Jurkat, Clone E6-1 (cell line): ENCODE measurements around the gene CACNA2D3.

Source experiments
- DNase-seq: peaks from one replicate; pipeline ENCODE4 v3.0.0-alpha.2; 2011; ENCODE audit warnings: low read depth, low spot score
- H3K4me3 ChIP-seq: 2 replicates; pipeline ENCODE4 v1.5.1; 2011; ENCODE audit warnings: mild to moderate bottlenecking, low read length, control low read depth, moderate library complexity

The CACNA2D3 gene

DNA sequence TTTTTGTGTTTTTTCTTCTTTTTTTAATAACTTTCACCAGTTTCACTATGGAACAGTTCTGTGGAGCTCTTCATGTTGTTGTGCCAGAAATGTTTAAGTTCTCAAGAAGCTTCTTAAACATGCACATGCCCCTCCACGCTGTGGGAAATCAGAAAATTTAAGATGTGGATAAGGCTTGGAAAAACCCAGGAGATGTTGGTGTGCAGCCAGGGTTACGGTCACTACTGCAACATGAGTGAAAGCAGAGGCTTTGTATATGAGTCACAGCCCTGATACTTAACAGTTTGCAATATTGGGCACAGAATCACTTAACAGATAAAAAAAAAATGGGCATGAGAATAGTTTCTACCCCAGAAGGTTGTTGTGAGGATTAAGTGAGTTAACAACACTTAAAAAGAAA lies 405.6 kb downstream of the CACNA2D3 start:
- DNase-seq, result no peak
- no peak overlapping the region for H3K4me3 ChIP-seq

DNA sequence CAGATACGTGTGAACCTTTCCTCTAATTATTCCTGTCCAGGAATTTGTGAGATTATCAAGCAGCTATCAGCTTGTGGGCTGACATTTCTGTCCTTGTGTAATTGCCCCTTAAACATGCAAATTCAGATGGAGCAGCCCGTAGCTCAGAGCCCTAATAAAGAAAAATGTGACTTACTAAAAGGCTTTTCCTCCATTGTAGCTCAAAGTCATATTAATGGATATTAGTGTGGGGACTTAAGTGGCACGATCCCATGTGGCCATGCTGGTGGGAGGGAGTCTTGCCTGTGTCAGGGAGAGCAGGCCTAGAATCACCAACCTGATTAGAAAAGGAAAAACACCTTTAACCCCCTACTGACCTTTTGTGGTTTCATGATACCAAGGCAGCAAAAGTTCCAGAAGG lies 406.3 kb downstream of the CACNA2D3 start:
- H3K4me3 ChIP-seq, result no peak overlapping the region

DNA sequence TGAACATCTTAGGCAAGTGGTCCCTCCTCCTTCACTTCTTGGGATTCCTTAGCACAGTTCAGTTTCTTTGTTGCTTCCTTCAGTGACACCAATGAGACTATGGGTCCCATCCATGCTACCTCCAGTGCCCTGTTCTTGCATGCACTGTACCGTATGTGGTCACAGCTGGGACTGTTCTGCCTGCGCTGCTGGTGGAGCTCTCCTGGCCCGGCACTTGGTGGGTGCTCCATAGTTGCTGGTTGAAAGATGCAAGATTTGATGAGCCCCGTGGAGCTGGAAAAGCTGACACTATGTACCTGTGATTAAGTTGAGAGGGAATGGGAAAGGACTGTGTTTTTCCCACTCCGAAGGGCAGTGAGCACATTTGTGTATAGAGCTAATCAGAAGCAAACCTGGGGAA lies 407.7 kb downstream of the CACNA2D3 start:
- H3K4me3 ChIP-seq, result no peak overlapping the region
- no peak for DNase-seq

More for the DNA sequence above, 406.3 kb downstream of the CACNA2D3 start:
- no peak for DNase-seq

DNA sequence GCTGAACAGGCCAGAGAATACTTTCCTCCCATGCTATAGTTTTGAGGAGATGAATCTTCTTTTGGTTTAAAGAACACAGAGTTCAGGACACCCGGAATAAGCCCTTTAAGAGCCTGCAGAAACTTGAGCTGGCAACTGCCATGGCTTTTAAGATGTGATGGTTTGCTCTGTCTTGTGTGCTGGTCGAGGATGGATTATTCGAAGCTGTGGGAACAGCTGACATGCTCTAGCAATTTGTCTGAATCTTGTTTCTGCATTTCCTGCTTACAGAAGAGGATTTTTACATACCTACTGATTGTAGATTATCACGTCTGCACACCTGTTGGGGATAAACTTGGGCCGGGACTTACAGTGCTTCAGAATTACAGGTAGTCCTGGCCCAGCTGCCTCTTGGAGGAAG lies 408.6 kb downstream of the CACNA2D3 start:
- H3K4me3 ChIP-seq, result no peak overlapping the region
- peak; percentile 65 for DNase-seq

DNA sequence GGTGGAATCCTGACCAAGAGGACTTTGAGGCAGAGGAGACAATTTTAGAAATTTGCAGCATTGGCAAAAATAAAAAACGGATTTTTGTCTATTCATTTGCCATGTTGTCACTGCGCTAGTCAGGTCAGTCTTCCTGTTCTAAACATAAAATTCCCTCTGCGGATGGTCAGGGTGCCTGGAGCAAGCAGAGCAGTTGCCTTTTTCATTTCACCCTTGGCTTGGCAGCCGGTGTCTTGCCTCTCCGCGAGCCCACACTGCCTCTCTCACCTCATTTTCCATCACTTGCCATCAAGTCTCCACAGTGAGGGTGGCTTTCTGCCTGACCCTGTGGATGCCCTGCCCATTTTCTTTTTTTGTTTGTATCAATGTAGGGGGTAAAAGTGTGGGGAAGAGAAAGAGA lies 409.4 kb downstream of the CACNA2D3 start:
- H3K4me3 ChIP-seq, result no peak overlapping the region
- DNase-seq, result no peak

DNA sequence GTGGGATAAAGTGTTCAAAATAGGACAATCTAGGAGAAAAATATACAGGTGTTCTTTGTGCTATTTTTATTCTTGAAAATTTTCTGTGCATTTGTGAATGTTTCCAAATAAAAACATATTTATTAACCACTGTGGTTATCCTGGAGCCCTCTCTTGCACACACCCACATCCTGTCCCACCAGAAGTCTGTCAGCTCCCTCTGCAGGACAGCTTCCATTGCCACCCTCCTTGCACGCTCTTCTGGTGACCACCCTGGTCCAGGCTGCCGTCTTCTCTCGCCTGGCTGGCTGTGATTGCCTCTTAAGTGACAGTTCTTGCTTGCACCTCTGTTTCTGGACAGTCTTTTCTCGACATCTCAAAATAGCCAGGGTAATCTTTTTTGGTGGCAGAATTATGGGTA lies 411.5 kb downstream of the CACNA2D3 start:
- H3K4me3 ChIP-seq, result no peak overlapping the region
- peak; percentile 28 for DNase-seq

DNA sequence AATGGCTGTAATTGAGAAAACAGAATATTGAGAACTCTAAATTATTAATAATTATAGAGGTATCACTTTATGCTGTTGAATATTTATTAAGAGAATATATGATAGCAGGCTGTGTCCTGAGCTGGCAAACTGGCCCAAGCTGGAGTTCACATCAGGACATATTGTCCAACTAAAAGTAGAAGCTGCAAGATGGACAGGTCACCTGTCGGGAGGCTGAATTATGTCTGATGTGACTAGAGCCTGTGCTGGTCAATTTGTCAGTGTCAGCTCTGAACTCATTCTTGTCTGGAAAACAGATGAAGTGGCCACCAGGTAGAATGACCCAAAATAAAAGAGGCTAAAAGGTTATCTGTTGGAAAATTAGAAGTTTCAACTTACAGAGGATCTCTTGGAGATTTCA lies 413.3 kb downstream of the CACNA2D3 start:
- no peak for DNase-seq
- no peak overlapping the region for H3K4me3 ChIP-seq

DNA sequence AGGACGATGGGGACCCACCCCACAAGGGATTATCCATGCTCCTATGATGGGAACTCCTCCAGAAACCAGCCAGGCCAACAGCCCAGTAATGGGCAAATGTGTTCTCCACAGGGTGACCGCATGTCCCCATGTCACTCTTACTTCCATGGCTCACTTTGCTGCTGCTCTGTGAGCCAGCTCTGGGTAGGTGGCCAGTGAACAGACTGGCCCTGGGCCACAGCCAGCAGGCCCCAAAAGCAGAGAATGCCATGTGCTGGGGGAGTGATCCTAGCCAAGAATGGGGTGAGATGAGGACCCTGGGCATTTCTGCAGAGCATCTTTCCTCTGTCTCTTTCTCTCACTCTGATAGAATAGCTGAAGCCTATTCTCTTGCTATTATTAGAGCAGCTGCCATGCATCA lies 414.1 kb downstream of the CACNA2D3 start:
- H3K4me3 ChIP-seq, result no peak overlapping the region
- no peak for DNase-seq

DNA sequence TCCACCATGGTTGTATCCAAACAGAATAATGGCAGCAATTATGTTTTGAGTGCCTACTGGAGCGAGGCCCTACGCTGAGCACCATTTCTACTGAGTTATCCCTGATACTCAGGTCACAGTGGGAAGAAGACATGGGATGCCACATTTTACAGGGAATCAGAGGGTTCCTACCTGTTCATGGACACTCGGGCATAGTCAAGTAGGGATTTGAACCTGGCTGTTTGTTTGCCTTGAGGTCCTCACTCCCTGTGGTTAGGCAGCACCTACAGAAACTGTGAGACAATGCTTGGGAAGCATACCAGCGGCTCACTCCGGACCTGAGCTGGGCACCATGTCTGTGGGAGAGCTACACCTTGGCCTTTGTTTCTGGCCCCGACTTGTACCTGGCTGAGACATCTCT lies 415.2 kb downstream of the CACNA2D3 start:
- no peak overlapping the region for H3K4me3 ChIP-seq
- DNase-seq, result no peak

DNA sequence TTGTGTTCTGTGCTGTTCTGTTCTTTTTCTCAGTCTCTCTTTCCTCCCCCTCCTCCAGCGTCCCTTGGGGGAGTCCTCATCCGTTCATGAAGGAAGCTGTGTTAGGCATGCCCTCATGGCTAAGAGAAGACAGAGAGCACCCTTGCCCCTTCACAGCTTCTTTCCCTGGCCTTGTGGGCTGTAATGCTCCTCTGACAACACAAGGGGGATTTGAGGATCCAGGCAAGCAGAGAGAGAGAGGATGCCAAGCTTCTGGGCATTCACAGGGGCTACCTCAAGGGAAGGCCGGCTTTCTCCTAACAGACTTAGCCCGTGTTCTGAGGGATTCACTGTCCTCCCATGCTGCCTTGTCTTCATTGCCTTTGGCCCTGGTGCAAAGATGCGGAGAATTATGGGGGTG lies 416.0 kb downstream of the CACNA2D3 start:
- peak; percentile 8 for DNase-seq
- no peak overlapping the region for H3K4me3 ChIP-seq

DNA sequence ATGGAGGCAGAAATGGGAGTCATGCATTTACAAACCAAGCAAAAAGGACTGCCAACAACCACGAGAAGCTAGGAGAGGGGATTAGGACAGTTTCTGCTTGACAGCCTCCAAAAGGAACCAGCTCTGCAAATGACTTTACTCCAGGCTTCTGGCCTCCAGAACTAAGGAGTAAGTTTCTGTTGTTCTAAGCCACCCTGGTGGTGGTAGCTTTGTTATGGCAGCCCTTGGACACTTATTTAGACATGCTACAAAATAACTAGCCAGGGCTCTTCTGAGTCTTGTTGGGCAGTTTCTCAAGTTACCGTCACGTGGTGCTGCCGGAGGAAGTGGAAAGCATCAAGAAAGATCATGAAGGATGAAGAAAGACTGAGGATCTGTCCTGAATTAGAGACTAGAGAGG lies 419.0 kb downstream of the CACNA2D3 start:
- DNase-seq, result no peak
- no peak overlapping the region for H3K4me3 ChIP-seq

DNA sequence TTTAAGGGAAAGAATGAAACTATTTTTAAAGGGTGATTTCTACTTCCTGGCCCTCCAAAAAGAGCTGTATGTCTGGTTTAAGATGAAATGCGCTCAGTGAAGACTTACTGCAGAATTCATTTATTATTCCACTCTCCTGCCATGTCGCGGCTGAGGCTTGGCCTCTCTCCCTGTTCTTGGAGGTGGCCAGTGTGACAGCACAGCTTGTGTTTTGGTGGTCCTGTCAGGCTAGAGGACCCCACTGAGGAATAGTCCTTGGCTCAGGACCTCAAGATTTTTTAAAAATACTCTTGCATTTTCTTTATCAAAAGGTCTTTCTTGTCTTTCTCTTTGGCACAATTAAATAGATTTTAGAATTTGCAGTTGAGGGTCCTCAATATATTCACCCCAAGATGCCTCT lies 421.1 kb downstream of the CACNA2D3 start:
- no peak for DNase-seq
- no peak overlapping the region for H3K4me3 ChIP-seq

DNA sequence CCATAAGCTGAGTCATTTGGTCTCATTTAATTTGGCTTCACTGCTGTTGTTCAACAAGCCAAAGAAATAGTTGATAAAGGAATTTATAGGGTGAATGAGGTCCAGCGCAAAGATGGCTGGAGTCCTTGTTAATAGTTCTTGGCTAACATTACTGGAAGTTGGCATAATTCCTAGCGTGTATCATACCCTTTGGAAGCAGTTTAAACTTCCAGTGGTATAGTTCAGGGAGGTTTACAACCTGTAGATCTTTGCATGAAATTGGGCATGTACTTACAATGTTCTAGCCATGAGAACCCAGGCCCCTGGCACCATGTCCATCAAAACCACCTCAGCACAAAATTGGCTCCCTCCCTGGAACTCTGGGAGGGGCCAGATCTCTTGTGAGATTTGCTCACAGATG lies 424.7 kb downstream of the CACNA2D3 start:
- no peak overlapping the region for H3K4me3 ChIP-seq
- no peak for DNase-seq

DNA sequence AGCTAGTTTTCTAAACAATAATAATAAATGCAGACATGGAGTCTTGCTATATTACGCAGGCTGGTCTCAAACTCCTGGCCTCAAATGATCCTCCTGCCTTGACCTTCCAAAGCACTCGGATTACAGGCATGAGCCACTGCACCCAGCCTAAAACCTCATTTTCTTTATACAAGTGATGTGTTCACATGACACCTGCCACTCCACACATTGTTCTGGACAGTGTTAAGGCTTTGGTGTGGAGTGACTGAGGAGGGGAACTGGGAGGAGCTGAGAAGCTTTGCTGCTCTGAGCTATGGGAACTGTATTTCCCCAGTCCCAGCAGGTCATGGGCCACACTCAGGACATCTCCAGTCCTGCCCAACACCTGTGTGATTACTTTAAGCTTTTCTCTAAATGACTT lies 425.5 kb downstream of the CACNA2D3 start:
- no peak for DNase-seq
- no peak overlapping the region for H3K4me3 ChIP-seq

DNA sequence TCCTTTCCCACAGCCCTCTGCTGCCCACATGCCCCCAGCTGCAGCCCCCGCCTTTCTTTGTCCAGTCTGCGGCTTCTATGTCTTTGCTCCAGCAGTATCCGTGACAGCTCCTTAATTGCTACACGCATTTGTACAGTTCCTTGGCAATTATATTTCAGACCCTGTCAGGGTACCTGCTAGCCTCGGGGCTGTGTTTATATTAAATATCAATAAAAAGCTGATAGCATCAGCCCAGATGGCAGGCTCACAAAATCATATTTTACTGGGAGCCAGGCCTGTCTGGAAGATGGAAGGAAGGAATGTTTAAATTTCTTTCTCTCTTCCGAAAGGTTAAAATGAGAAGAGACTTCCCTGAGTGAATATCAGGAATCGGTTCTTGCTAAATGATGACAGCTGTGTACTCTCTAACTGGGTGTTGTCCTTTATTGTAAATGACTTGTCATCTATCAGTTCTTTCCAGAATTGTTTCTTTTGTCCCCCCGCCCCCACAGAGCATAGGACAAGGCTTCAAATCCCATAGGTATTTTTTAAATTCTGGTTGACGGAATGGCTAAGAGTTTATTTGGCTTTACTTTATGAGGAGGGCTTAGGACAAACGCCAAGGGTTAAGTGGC lies 427.4 kb downstream of the CACNA2D3 start:
- no peak overlapping the region for H3K4me3 ChIP-seq
- DNase-seq, result no peak

DNA sequence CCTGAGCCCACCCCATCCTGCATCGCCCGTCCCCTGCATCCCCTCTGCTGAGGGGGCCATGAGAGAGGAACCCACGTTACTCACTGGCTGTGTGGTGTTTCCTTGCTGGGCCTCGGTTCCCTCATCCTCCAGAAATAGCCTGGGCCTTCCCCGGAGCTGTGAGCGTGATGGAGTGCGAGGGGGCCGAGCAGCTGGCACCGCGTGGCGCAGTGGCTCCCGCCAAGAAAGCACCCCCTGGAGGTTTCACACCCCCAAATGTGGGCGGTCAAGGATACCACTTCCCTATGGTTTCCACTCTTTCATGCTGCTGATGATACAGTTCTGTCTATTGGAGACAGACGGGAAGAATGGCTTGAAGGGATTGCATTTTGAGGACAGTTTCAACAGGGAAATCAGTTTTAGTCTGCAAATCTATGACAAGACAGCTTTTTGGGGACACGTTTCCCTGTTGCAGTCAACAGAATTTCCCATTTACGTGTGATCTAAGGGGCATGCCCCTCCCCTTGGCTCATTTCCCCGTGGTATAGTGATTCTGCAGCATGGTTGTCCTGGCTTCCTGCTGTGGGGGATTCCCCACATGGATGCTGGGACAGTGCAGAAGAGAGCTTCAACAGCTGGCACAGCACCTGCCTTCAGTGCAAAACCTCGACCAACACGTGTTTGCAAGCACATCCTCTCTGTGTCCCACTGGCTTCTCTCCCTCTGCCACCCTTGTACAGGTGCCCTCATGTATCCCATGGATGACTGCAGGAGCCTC lies 428.0 kb downstream of the CACNA2D3 start:
- no peak overlapping the region for H3K4me3 ChIP-seq
- DNase-seq, result no peak

DNA sequence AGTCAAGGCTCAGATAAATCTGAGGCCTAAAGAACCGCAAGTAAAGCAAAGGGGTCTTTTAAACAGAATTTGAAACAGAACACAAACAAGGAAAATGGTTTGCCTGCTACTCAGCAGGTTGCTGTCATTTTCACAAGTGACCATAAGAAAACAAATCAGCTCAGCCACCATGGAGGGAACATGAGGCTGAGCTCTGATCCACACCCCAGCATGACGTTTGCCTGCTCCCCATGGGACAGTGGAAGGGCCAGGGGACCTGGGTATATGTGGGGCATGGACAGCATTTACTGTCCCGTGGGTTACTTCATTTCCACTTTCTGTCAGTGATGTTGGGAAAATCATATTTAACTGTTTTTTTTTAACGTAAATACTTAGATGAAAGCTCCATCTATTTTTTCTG lies 434.3 kb downstream of the CACNA2D3 start:
- H3K4me3 ChIP-seq, result no peak overlapping the region
- DNase-seq, result no peak

DNA sequence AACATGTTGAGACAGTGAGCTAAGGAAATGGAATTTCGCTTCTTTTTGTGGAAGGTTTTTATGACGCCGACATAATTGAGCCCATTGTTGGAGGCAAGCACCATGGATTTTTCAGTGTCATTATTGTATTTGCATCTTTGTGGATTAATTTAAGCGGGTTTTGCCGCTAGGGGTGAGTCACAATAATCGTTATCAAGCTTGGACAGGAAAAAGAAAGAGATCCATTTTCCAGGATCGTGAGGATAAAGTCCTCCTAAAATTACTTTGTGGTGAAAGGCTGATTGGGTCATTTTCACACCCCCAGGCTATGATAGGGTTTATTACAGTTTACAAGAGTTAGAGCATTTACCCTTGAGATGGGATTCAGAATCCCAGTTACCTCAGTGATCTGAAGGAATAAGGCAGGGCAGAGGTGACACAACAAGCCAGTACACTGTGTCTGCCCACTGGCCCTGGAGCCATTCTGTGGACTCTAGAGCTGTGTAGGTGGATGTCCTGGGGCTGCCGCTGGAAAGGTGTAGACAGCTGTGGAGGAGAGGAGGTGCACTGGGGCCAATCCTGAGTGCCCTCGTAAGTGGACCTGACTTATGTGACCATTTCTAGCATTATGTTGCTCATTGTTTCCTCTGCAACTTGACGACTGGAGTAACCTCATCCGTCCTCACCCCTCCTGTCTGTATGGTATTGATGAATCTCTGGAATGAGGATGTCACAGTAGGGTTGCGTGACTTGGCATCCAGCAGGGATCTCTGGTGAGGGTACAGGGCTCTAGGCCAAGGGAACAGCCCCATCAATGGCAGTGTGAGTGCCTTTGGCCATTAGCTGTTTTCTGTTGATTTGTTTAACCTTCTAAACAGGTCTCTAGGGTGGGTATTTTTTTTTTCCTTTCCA lies 435.4 kb downstream of the CACNA2D3 start:
- no peak overlapping the region for H3K4me3 ChIP-seq
- DNase-seq, result no peak

DNA sequence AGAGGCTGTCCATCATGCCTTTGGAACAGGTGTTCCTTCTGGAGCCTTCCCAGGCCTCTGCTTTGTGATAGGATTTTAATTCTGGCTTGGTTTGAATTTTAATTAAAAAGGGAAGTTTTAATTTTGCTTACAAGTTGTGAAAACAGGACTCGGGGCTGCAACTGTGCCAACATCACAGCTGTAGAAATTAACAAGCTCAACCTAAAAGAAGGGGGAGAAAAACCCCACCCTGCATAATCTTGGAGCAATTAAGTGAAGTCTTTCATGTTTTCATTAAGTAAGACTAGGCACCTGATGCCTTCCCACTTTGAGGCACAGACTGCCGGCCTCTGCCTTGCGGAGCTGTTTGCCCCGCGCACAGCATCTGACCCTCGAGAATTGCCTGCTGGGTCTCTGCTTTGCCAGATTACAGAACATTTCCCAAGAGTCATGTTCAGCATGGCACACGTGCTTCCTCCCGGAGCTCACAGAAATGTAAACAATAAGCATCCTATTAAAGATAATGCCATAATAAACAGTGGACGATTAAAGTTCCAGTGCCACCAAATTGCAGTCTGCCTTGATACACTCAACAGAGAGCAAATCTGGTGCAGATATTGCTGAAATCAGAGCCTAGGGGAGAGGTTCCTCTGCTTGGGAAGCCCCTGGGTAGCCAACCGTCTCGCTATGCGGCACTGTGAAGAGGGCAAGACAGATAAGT lies 441.3 kb downstream of the CACNA2D3 start:
- no peak for DNase-seq
- H3K4me3 ChIP-seq, result no peak overlapping the region
